ENCODE results near the gene ADAM15.

Gene ADAM15

GRCh38 chr1:155084722-155085503 is 33.8 kb downstream of the ADAM15 start:
- TF ChIP-seq CTCF (IDR thresholded peaks at IDR 0.05) (peak; percentile 96), ZFX (IDR thresholded peaks at IDR 0.05; ENCODE audit: borderline replicate concordance) (no peak)
- H3K27ac ChIP-seq = peak overlapping the region; percentile 98

- peak overlapping the region; percentile 98 for H3K27ac ChIP-seq
- TF ChIP-seq ZFX (IDR thresholded peaks at IDR 0.05; ENCODE audit: borderline replicate concordance) (no peak), CTCF (IDR thresholded peaks at IDR 0.05) (no peak)
These were observed 34.5 kb downstream of the ADAM15 start for GRCh38 chr1:155085504-155086127.

- peak overlapping the region; percentile 98 for H3K27ac ChIP-seq
- TF ChIP-seq ZFX (IDR thresholded peaks at IDR 0.05; ENCODE audit: borderline replicate concordance) (no peak), CTCF (IDR thresholded peaks at IDR 0.05) (peak; percentile 100)
These were observed 35.1 kb downstream of the ADAM15 start for GRCh38 chr1:155086128-155086741.

GRCh38 chr1:155086856-155087535 is 35.9 kb downstream of the ADAM15 start:
- no peak overlapping the region for H3K27ac ChIP-seq
- TF ChIP-seq ZFX (IDR thresholded peaks at IDR 0.05; ENCODE audit: borderline replicate concordance) (no peak), CTCF (IDR thresholded peaks at IDR 0.05) (no peak)

GRCh38 chr1:155091071-155092051 is 40.2 kb downstream of the ADAM15 start:
- TF ChIP-seq ZFX (IDR thresholded peaks at IDR 0.05; ENCODE audit: borderline replicate concordance) = no peak
- peak; percentile 100 for TF ChIP-seq CTCF (IDR thresholded peaks at IDR 0.05)
- no peak overlapping the region for H3K27ac ChIP-seq

- no peak overlapping the region for H3K27ac ChIP-seq
- TF ChIP-seq ZFX (IDR thresholded peaks at IDR 0.05; ENCODE audit: borderline replicate concordance) = no peak
- TF ChIP-seq CTCF (IDR thresholded peaks at IDR 0.05) = no peak
These were observed 41.0 kb downstream of the ADAM15 start for GRCh38 chr1:155092131-155092530.

Data from 22Rv1 (cell line).